Suppressor macrophage (primary cell): ENCODE data around the gene TMEM236.

ENCODE experiments used
- DNase-seq, 4 experiments: peaks; one replicate each; pipeline ENCODE4 v3.0.0-alpha.2; 2020 to 2022

Gene TMEM236

DNA sequence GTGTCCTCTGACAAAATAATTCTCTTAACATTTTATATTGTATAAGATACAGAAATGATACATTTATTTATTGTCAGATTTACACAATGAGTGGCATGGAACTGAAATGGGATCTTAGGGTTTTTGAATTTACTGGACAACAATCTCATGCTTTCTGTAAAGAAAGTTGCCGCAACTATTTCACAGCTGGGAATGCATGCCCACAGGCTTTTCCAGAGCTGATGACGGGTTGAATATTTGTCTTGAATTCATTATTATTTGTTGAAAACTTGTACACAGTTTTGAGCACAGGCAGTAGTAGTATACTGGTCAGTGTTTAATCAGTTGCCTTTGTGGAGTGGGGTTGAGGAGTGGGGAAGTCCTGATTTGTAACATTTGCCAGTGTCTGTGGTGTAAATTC is 36.6 kb downstream of the TMEM236 start:
- no peak for DNase-seq

DNA sequence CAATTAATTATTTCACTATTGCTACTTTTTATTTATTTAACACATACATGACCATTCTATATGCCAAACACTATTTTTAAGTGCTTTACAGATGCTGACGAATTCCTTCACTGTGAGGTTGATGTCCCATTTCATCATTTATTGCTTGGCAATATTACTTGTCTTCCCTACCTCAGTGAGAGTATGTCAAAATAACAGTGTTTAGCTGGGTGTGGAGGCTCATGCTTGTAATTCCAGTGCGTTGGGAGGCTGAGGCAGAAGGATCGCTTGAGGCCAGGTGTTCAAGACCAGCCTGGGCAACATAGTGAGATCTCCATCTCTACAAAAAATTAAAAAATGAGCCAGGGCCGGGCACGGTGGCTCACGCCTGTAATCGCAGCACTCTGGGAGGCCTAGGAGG is 37.4 kb downstream of the TMEM236 start:
- no peak for DNase-seq

DNA sequence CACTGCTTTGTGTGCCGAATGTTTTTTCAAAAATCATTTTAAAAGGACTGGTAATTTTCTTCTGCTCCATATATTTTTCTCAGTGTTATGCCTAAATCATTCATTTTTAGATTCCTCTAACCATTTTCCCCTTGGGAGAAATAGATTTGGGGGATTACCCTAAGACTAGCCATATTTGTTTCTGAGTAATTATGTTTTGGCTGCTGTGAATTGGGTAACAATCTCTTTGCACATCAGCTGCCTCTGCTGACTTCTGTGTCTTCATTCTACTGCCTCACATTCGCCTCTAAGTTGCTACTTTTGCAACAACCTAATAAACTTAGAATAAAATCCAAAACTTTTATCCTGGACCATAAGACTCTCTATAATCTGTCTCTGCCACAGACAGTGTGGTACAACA is 38.6 kb downstream of the TMEM236 start:
- peak; percentile 32 to 68 (median 59) for DNase-seq

DNA sequence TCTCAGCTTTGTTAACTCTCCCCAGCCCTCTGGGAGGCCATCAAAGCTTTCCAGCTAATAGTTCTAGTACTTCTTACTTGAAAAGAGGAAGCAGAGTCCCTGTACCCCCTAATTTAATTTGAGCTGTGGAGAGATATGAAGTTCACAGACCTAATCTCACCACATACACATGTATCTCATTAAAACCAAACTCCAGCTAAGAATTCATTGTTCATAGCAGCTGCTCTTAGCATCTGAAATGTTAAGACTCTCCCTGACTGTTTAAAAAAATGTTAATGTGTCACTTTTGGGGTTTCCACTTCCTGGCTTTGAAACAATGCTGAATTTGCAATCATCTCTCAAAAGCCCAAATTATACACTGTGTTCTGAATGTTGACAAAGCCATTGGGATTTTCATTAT is 41.0 kb downstream of the TMEM236 start:
- no peak for DNase-seq

DNA sequence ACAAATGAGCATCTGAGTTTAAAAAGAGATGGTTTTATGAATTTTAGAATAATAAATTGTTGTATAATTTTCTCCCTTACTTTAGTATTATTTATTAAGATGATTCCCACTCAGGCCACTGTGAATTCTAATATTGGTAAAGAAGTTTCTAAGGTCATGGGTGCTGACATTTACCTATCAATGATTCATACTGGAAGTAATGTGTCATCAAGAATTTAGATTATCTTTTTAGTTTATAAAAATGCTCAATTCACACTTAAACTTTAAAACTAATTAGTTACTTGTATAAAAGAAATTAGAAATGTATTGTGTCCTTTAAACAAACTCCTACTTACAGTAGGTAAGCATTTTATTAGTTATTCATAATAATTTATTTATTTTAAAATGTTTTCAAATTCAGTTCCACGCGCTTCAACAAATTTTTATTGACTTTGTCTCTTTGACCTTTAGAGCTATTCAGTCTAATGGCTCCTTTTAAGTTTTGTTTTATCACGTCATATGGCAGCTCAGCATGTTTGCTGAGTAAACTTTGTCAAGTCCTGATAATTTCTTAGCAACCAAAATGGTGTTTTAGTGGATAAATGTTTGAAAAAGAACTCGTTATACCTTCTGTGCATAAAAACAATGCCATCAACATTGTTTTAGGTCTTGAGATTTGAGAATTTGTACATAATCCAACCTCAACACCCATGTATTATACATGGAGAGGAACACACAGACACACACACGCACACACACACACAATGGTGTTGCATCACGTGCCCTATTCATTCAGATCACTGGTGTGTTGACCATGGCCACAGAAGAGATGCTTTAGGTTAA is 42.0 kb downstream of the TMEM236 start:
- no peak for DNase-seq

DNA sequence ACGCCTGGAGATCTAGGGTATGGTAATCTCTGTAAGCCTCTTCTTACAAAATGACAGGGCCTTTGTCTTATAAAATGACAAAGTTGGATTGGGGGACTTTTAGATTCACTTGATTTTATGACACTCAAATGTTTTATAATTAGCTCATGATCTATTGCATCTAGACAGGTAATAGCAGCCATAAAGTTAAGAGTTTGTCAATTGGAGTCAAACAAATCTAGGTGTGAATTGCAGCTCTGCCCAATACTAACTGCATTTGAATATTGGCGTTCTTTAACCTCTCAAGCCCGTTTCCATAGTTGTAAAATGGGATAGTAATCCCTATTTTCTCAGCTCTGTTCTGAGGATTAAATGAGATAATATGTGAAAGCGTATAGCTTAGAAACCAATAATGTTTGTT is 43.1 kb downstream of the TMEM236 start:
- no peak for DNase-seq

DNA sequence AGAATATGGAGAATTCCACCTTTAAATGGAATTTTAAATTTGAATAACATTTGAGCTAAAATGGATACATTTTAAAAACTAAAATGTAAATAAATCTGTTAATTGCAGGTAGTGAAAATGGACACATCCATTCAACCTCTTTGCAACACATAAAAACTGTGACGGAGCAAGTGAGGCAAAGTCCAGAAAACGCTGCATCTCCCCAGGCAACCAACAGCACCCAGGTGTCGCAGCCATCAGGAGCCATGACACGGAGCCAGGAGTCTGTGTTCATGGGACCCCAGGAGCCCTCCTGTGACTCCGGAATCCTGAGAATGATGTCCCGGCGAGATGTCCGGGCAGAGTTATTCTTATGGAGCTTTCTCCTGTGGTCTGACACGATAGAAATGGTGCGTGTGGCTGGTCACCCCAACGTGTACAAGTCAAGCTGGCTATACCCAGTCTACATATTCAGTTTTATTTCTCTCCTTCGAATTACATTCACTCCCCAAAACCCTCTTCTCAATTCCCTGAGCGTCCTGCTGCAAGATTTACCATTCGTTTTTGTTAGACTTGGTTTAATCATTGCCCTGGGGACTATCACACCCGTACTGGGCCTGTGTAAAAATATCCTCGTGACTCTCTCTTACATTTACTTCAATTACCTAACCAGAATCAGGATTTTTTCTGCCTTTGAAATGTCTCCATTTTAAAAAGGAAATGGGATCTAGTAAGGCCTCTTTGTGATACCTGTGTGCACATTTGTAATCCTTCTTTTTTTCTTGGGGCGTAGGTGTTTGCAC is 44.0 kb downstream of the TMEM236 start:
- DNase-seq = no peak

DNA sequence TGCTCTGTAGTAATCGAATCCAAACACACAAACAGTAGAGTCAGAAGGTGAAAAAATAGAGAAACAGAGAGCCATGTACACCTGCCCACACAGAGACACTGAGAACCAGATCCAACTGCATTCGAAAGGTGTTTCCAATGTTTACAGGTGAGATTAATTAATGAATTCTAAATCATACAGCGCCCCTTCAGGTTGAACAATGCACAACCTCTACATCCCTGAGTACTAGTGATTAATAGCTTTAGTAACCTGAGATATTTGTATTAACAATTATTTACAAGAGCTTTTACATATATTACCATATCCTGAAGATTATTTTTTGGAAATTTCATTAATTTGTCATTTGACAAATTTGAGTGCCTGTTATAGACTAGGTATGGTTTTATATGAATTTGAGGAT is 49.5 kb downstream of the TMEM236 start:
- no peak for DNase-seq

DNA sequence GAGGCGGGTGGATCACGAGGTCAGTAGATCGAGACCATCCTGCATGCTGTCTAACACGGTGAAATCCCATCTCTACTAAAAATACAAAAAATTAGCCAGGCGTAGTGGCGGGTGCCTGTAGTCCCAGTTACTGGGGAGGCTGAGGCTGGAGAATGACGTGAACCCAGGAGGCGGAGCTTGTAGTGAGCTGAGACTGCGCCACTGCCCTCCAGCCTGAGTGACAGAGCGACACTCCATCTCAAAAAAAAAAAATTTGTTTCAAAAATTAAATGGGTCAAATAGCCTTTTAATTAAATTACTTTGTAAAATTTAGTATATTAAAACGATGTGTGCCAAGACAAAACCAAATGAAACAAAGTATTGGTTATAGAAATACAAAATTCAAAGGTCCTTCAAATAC is 50.3 kb downstream of the TMEM236 start:
- no peak for DNase-seq

DNA sequence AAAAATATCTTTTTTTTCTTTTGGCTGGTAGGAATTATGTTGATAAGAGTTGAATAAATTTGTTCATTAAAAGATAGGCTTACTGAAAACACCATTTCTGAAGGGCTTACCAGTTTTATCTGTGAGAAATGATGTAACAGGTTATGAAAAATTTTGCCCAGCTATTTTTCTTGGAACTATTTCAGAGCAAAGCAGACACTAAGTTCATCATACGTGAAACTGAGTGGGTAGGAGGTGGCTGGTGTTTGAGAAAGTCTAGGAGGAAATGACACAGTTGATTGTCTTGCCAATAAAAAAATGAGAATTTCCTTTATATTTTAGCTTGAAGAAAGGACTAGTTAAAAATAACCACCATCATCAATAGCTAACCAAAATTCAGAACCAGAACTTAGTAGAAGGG is 51.0 kb downstream of the TMEM236 start:
- peak; percentile 47 to 72 (median 52) for DNase-seq

DNA sequence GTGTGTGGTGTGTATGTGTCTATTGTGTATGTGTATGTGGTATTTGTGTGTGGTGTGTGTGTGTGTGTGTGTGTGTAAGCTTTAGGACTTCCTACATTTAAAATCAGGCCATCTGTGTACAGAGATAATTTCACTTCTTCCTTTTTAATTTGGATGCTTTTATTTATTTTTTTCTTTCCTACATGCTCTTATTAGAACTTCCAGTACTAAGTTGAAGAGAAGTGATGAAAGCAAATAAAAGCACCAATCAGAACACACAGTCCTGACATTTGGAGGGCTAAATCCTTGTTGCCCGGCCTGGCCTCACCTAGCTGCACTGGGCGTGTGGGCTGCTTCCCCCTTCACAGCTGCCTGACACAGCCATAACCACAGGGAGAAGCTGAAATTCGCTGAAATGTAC is 53.3 kb downstream of the TMEM236 start:
- peak; percentile 51 to 60 (median 56) for DNase-seq

DNA sequence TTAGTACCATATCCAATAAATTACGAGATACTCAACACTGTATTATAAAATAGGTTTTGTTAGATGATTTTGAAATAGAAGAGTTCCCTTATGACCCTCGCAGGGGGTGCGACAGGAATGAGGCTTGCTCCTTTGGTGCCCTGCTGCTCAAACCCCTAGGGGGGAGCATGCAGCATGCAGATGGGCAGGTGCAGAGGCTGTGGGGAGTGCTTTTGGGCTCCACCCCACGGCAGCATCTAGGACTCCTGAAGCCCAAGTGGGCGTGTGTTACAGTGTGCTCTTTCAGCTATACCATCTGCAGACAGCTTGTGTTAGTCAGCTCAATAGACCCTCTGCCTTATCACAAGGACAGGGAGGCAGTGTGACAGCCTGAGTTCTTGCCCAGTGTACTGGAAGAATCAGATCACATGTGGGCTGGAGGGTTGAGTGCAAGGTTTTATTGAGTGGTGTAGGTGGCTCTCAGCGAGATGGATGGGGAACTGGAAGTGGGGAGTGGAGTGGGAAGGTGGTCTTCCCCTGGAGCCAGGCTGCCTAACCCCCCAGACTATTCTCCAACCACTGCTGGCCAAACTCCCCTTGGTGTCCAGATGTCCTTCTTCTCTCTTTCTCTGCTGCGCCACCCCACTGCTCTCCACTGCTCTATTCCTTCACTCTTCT is 54.0 kb downstream of the TMEM236 start:
- DNase-seq = peak in 1 of 4 experiments; percentile 37

DNA sequence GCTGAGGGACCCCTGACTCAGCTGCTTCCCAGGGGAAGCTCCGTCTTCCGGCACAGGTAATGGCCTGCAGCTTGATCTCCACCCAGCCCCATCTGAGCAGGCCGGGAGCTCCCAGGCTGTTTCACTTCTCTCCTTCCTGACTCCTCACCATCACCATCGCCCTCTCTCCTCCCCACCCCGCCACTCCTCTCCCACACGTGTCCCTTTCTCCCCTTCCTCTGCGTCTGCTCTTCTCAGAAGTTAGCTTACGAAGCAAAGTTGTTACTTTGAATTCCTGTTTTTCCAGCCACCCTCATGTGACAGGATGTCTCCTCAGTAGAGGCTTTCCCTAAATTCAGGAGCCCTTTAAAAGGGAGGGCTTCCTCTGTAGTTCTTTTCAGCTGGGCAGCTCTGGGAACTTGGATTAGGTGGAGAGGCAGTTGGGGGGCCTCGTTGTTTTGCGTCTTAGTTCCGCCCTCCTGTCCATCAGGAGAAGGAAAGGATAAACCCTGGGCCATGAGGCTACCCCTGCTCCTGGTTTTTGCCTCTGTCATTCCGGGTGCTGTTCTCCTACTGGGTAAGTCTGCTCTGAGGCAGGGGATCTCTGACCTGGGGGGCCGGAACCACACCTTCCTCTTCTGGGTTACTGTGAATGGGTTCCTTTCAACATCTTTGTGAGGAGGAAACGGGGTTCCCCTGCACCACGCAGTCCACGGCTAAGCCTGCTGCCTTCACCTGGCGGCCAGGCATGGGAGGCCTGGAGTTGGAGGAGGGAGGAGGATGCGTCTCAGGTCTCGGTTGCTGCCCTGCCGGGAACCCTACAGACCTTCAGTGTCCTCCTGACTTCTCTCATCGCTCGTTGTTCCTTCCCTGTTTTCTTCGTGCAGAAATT is 57.2 kb downstream of the TMEM236 start, which contains the start of gene MRC1:
Gene MRC1, plus strand, starts transcription at position 378 of the 871 bp plus-strand sequence. Its CDS starts 118 bp downstream, at position 496.
- peak; percentile 60 to 85 (median 78) for DNase-seq

DNA sequence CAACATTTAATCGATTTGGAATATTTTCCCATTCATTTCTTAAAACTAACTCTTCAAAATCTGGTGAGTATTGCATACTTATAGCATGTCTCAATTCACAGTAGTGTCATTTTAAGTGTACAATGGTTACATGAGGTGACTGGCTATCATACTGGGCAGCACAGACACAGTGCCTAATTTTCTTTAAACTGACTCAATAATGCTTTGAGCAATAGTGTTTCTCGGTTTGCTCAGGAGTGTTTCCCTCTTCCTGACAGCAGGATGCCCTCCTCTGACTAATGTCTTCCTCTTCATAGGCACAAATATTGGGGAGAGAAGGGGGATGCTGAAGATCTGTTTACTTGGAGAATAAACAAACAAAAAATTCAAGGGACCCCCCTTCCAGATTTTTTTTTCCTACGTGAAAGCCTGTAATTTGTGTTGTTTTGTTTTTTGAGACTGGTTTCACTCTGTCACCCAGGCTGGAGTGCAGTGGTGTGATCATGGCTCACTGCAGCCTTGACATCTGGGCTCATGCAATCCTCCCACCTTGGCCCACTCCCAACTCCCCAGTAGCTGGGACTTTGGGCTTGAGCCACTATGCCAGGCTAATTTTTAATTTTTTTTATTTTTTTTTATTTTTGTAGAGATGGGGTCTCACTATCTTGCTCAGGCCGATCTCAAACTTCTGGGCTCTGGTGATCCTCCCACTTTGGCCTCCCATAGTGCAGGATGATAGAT is 59.3 kb downstream of the TMEM236 start:
- peak; percentile 35 to 73 (median 48) for DNase-seq

DNA sequence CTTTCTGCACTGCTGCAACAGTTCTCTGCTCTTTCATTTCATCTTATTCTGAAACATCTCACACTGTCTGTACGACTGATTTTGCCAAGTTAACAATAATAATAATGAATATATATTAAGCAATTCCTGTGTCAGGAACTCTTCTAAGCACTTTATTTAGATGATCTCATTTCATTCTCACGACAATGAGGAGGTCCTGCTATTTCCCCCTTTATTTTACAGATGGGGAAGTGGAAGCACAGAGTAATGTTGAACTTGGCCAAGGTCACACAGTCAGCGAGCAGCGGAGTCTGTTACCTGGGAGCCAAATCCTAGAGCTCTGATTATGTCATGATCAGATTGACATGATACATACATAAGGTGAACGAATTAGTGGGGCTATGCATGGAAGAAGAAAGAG is 63.0 kb downstream of the TMEM236 start:
- peak; percentile 36 to 80 (median 54) for DNase-seq

DNA sequence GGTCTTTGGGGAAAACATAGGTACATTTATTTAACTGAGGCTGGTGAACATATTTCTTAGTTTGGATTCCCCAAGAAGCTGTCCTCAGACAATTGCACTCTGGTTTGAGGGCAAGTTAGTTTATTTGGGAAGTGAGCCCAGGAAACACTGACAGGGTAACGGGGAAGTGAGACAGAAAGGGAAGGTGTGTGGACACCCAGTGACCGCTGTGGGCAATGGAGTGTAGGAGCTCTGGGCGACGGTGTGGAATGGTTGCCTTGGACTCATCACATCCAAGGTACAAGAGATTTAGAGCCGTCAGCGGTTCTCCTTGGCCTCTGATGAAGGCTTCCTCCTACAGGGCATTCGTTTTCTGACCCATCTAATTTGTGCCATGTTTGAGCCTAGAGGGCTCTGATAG is 64.2 kb downstream of the TMEM236 start:
- DNase-seq = peak; percentile 41 to 62 (median 58)

DNA sequence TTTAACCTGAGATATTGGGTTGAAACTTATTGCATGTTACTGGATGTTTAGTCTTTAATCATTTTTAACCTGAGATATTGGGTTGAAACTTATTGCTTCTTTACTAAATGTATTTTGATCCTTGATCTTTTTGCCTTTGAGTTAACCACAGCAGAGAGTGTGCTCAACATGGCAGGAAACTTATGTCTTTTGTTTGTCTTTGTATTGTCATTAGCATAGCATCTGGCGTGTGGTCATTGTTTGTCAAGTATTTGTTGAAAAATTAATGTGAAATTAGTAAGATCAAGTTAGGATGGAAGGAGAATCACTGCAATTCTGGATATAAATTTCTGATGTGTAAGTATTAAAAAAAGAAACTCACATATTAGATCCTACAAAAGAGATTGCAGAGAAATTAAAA is 65.3 kb downstream of the TMEM236 start:
- DNase-seq = no peak

DNA sequence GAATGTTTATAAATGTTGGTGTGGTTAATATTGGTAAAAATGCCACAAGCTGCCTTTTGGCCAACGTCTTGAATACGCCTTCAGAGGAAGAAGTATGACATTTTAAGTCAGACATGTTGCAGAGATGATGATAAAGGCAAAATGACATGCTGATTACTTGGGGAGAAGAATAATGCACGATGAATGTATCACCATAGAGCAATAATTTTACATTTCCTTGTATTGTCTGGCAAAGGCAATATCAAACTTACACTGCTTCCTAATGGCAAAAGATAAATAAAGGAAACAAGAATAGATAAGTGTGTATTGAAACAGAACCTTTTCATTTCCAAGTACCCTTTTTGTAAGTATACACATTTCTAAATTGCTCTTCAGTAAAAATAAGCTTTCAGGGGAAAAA is 65.8 kb downstream of the TMEM236 start:
- no peak for DNase-seq

DNA sequence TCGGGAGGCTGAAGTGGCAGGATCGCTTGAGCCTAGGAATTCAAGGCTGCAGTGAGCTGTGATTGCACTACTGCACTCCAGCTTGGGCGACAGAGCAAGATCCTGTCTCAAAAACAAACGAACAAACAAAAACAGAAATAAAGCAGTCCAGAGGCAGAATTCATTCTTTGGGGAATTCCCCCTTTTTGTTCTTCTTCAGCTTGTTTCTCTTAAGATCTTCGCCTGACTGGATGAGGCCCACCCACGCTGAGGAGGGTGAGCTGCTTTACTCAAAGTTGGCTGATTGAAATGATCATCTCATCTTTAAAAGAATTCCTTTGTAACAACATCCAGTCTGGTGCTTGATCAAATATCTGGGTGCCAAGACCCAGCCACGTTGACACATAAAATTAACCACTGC is 67.8 kb downstream of the TMEM236 start:
- peak in 2 of 4 experiments; percentile 15 to 42 for DNase-seq

DNA sequence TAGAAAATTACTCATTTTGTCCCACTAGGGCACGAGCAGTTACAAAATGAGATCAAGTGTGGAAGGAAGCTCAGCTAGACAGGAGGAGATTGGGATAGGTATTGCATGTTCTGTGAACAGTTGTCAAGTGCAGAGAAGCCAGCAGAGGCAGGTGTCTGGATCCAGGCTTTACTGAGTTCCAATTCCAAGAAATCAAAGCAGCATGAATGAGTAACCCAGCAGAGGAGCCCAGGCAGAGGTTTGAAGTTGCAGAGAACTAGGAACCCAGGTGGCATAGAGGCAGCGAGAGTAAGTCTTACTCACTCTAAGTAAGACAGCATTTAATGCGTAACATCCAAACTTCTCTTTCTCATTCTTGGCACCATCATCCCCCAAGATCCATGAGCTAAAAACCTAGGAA is 68.9 kb downstream of the TMEM236 start:
- no peak for DNase-seq

DNA sequence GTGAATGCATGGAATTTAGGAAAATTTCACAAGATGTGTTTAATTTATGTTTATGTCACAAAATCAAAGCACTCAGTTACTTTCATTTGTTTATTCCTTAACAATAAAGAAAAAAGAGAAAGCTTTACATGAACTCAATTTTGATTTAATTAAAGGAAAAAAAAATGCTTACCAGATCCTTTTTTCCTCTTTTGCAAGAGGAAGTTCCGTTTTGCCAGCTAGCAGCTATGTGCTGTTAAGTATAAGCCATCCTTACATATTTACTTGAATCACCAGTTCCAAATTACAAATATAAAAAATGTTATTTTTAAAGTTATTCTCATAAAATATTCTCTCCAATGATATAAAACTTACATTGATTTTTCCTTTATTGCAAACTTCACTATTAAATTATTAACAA is 69.9 kb downstream of the TMEM236 start:
- peak; percentile 26 to 70 (median 60) for DNase-seq
